Glutamatergic neuron (in vitro differentiated cells): Measurements from ENCODE around the gene PPP2R2B. TPM values are rescaled to one million over a fixed set of nuclear protein-coding genes. Genes with fewer than 3 reads are reported as not detected.

Experiments
- DNase-seq: peaks from one replicate; pipeline ENCODE4 v3.0.0; 2022
- H3K27ac Mint-ChIP-seq: one replicate; pipeline ENCODE4 v1.8.0; 2020; ENCODE audit warnings: mild to moderate bottlenecking, mixed read lengths, inconsistent platforms; ENCODE audit not compliant: unreplicated experiment
- H3K27me3 Mint-ChIP-seq: one replicate; pipeline ENCODE4 v1.8.0; 2020; ENCODE audit warnings: mild to moderate bottlenecking, moderate library complexity, mixed read lengths, inconsistent platforms; ENCODE audit not compliant: unreplicated experiment
- H3K36me3 Mint-ChIP-seq: one replicate; pipeline ENCODE4 v1.8.0; 2020; ENCODE audit warnings: mild to moderate bottlenecking, mixed read lengths, inconsistent platforms; ENCODE audit not compliant: unreplicated experiment
- H3K4me1 Mint-ChIP-seq: one replicate; pipeline ENCODE4 v1.8.0; 2020; ENCODE audit warnings: mild to moderate bottlenecking, low read depth, mixed read lengths, inconsistent platforms; ENCODE audit not compliant: unreplicated experiment
- H3K4me3 Mint-ChIP-seq: one replicate; pipeline ENCODE4 v1.8.0; 2020; ENCODE audit warnings: mild to moderate bottlenecking, mixed read lengths, inconsistent platforms; ENCODE audit not compliant: unreplicated experiment
- H3K9me3 Mint-ChIP-seq: one replicate; pipeline ENCODE4 v1.8.0; 2020; ENCODE audit warnings: mild to moderate bottlenecking, moderate library complexity, mixed read lengths, inconsistent platforms; ENCODE audit not compliant: unreplicated experiment
- CTCF ChIP-seq: fragments of 200-600 bp; sonication (generic); IDR thresholded peaks from one replicate; pipeline ENCODE4 v1.5.0; 2021; ENCODE audit not compliant: partially characterized antibody, unreplicated experiment
- total RNA-seq: library from RNA; stranded (reverse); fragmentation: NEBNext Ultra II Directional; extraction: Animal tissue kit (Norgen Biotek cat#: 25700); gene quantifications from one replicate; pipeline ENCODE4 v1.2.1, GENCODE V29; 2021; ENCODE audit not compliant: unreplicated experiment

Gene PPP2R2B
- total RNA-seq, 1 donor from 2014 or later = 11.4 TPM

- Mint-ChIP-seq H3K9me3 (no peaks in the 10 kb centered on the region), H3K4me1 (peaks cover 7% of the 10 kb centered on the region), H3K4me3 (no peak overlapping the region), H3K36me3 (peaks cover 15% of the 10 kb centered on the region), H3K27ac (no peak overlapping the region), H3K27me3 (no peaks in the 10 kb centered on the region)
- no peak for DNase-seq
- no peak for TF ChIP-seq CTCF
These were observed 310.4 kb downstream of the PPP2R2B start for GRCh38 chr5:146568161-146568560.

- H3K9me3 Mint-ChIP-seq = no peaks in the 10 kb centered on the region
- no peak overlapping the region for H3K4me3 Mint-ChIP-seq
- H3K36me3 Mint-ChIP-seq = peaks cover 15% of the 10 kb centered on the region
- H3K27ac Mint-ChIP-seq = no peak overlapping the region
- peak; percentile 73 for TF ChIP-seq CTCF
- DNase-seq = peak; percentile 54
- H3K4me1 Mint-ChIP-seq = peaks cover 7% of the 10 kb centered on the region
- H3K27me3 Mint-ChIP-seq = no peaks in the 10 kb centered on the region
These were observed 312.7 kb downstream of the PPP2R2B start for GRCh38 chr5:146565764-146566367.

GRCh38 chr5:146564007-146564762 is 314.4 kb downstream of the PPP2R2B start:
- Mint-ChIP-seq H3K9me3 (no peaks in the 10 kb centered on the region), H3K36me3 (peaks cover 2% of the 10 kb centered on the region), H3K4me1 (peaks cover 7% of the 10 kb centered on the region), H3K27ac (no peak overlapping the region), H3K4me3 (no peak overlapping the region), H3K27me3 (no peaks in the 10 kb centered on the region)
- no peak for TF ChIP-seq CTCF
- no peak for DNase-seq

GRCh38 chr5:146562461-146562860 is 316.1 kb downstream of the PPP2R2B start:
- TF ChIP-seq CTCF = no peak
- Mint-ChIP-seq H3K27ac (no peak overlapping the region), H3K9me3 (no peaks in the 10 kb centered on the region), H3K36me3 (peaks cover 8% of the 10 kb centered on the region), H3K4me3 (no peak overlapping the region), H3K27me3 (no peaks in the 10 kb centered on the region), H3K4me1 (peaks cover 7% of the 10 kb centered on the region)
- no peak for DNase-seq

GRCh38 chr5:146561711-146562110 is 316.8 kb downstream of the PPP2R2B start:
- DNase-seq = no peak
- H3K27me3 Mint-ChIP-seq = no peaks in the 10 kb centered on the region
- H3K27ac Mint-ChIP-seq = no peak overlapping the region
- no peak for TF ChIP-seq CTCF
- H3K9me3 Mint-ChIP-seq = no peaks in the 10 kb centered on the region
- no peak overlapping the region for H3K4me3 Mint-ChIP-seq
- H3K36me3 Mint-ChIP-seq = peaks cover 10% of the 10 kb centered on the region
- peaks cover 7% of the 10 kb centered on the region for H3K4me1 Mint-ChIP-seq
